ENCODE data around the gene MT2A.
"Not testable (repeated sequence)": the region's sequence is repeated elsewhere in the genome, so short reads cannot be mapped to it uniquely, and the experiment has no call there.

Gene MT2A

DNA sequence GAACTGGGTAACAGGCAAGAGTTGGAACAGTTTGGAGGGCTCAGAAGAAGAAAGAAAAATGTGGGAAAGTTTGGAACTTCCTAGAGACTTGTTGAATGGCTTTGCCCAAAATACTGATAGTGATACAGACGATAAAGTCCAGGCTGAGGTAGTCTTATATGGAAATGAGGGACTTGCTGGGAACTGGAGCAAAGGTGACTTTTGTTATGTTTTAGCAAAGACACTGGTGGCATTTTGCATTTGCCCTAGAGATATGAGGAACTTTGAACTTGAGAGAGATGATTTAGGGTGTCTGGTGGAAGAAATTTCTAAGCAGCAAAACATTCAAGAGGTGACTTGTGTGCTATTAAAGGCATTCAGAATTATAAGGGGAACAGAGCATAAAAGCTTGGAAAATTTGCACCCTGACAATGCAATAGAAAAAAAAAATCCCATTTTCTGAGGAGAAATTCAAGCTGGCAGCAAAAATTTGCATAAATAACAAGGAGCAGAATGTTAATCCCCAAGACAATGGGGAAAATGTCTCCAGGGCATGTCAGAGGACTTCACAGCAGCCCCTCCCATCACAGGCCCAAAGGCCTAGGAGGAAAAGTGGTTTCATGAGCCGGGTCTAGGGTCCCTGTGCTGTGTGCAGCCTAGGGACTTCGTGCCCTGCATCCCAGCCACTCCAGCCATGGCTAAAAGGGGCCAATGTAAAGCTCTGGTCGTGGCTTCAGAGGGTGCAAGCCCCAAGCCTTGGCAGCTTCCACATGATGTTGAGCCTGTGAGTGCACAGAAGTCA lies 13.5 kb downstream of the MT2A start:
- DNase-seq (ENCODE audit: low read depth in 2 of 2) = not testable (repeated sequence)

DNA sequence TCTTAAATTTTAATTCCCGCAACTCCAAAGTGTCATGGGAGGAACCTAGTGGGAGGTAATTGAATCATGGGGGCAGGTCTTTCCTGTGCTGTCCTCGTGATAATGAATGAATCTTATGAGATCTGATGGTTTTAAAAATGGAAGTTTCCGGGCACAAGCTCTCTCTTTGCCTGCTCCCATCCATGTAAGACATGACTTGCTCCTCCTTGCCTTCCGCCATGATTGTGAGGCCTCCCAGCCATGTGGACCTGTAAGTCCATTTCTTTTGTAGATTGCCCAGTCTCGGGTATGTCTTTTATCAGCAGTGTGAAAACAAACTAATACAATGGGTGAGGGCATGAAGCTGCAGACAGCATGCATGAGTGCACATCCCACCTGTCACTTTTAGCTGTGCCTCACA lies 14.8 kb downstream of the MT2A start:
- not testable (repeated sequence) for DNase-seq (ENCODE audit: low read depth in 2 of 2)

DNA sequence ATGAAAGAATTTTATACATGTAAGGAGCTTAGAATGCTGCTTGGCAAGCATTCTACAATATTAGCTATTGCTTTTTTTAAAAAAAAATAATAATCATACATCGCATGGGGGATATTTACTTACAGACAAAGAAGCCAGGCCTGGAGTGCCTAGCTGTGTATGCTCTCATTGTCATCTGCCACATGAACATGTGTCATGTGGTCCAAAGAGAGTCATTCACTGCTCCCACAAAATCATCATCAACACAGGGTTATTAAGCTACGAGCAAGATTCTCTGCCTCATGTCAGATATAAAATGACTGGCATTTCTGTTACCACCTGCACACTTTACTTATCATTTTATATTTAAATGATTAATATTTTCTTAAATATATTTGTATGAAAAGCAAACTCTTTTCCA lies 15.3 kb downstream of the MT2A start:
- DNase-seq (ENCODE audit: low read depth in 2 of 2) = no peak

DNA sequence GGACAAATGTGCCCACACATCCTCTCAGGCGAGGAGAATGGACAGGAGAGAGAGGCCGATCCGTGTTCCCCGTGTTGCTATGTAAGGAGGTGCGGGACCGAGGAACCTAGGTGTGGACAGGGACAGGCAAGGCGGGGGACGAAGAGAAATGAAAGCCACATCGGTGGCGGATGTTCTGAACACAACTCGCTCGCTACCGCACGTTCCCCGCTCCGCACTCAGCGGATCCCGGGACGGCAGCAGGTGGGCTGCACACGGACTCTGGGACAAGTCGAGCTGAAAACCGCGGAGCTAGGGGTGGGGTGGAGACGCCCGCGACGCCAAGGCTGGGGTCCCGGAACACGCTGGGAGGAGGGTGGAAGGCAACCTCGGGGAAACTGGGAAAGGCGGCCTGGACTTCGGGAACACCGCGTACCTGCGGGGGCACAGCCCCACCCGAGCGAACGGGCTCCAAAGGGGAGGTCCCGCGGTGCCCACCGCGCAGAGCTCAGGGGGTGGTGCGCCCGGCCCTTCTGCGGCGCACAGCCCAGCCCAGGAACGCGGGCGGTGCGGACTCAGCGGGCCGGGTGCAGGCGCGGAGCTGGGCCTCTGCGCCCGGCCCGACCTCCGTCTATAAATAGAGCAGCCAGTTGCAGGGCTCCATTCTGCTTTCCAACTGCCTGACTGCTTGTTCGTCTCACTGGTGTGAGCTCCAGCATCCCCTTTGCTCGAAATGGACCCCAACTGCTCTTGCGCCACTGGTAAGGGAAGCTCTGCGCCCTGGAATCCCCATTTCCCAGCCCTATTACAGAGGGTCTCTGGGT lies 17.0 kb downstream of the MT2A start, which contains the start of gene MT1E:
TSS of gene MT1E (plus strand) at position 642 of the 803 bp plus-strand sequence. CDS start at position 713, 71 bp downstream.
- peak; percentile 52 to 59 for DNase-seq (ENCODE audit: low read depth in 2 of 2)

DNA sequence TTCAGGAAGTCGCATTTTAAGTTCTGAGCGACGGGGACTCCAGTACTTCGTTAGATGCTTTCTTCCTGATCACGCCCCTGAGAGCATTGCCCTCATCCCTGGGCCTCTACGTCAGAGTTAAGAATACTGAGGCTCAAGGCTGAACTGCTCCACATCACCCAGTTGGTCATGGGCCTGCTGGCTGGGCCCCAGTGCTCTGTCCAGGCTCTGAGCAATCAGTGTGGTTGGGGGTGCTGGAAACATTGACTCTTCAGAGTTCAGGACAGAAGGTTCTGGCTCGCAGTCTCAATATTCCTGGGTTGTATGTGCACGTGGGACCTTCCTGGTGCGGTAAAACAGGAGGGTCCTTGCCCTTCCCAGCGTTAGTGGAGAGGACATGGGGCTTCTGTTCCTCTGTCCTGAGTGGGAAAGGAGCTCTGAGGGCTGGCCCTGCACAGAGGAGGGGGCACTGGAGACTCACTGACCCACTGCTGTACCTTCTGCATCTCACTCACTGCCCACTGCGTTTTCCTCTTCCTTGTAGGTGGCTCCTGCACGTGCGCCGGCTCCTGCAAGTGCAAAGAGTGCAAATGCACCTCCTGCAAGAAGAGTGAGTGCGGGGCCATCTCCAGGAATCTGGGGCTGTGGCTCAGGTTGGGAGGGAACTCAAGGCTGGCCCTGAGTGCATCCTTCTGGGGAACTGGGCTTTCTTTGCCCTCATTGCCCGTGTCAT lies 17.7 kb downstream of the MT2A start:
- DNase-seq (ENCODE audit: low read depth in 2 of 2) = no peak

DNA sequence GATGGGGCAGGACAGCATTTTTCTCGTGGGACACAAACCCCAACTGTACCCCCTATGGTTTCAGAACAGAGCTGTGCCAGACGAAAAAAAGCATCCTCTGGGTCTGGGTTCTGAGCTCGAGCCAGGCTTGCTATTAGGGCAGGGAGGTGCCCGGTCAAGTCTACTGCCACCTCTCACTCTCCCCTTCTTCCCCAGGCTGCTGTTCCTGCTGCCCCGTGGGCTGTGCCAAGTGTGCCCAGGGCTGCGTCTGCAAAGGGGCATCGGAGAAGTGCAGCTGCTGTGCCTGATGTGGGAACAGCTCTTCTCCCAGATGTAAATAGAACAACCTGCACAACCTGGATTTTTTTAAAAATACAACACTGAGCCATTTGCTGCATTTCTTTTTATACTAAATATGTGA lies 18.3 kb downstream of the MT2A start:
- no peak for DNase-seq (ENCODE audit: low read depth in 2 of 2)

DNA sequence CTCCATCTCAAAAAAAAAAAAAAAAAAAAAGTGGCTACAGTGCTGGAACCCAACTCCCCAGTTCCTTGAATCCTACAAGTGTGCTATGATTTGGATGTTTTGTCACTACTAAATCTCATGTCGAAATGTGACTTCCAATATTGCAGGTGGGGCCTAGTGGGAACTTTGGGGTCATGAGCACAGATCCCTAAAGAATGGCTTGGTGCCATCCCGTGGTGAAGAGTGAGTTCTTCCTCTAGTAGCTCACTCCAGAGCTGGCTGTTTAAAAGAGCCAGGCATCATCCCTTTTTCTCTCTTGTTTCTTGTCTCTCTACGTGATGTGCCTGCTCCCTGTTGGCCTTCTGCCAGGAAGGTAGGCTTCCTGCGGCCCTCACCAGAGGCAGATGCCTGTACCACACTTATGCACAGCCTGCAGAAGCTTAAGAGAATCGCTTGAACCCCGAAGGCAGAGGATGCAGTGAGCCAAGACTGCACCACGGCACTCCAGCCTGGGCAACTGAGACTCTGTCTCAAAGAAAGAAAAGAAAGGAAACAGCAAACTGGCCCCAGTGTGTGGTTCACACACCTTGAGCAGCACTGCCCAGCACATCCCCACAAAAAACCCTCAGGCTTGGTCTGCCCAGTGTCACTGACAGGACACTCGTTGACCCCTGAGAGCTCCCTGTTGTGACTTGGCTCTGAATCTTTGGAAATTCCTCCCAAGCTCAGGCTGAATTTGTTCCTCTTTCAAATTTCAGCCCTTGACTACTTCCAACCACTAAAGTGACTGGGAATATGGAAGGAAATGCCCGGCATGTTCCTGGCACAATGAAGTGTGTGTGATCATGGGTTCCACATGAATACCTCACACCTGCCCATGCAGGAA lies 20.3 kb downstream of the MT2A start:
- DNase-seq (ENCODE audit: low read depth in 2 of 2) = no peak

DNA sequence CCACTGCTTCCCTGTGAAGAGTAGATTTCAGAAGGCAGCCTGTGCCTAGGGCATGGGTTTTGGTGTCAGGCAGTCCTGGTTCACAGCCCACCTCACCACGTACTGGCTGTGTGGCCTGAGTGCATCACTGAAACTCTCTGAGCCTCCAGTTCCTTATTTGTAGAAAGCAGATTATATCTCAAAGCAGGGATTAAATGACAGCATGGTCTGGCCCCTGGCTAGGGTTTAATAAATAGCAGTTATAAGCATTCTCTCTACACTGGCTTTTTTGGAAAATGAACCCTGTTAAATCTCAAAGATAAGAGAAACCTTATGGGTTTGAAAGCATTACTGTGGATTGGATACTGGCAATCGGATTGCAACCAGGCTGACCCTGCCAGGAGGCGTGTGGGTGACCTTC lies 21.1 kb downstream of the MT2A start:
- DNase-seq (ENCODE audit: low read depth in 2 of 2) = no peak

DNA sequence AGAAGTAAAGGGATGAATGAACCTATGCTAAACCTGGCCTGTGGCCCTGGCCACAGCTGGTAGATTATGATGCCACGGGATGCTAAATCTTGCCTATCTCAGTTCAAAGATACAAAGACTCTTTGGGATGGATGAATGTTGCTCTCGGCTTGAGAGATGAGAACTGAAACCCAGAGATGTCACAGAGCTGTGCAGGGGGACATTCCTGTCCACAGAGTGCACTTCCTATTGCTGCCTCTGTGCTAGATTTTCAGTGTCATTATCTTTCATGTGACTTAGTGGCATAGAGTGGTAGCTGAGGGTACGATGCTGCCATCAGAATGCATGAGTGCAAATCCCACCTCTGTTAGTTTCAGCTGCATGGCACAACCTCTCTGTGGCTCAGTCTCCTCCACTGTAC lies 21.8 kb downstream of the MT2A start:
- no peak for DNase-seq (ENCODE audit: low read depth in 2 of 2)

DNA sequence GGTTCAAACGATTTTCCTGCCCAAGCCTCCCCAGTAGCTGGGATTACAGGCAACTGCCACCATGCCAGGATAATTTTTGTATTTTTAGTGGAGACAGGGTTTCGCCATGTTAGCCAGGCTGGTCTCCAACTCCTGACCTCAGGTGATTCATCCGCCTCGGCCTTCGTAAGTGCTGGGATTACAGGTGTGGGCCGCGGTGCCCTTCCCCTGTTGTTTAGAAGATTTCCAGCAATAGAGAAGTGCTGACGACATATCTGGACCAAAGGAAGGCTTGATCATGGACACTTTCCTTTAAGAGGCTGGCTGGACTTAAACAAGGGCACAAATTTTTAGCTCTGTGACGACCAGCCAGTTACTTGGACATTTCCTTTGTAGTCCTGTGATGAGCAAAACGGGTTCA lies 22.8 kb downstream of the MT2A start:
- no peak for DNase-seq (ENCODE audit: low read depth in 2 of 2)

DNA sequence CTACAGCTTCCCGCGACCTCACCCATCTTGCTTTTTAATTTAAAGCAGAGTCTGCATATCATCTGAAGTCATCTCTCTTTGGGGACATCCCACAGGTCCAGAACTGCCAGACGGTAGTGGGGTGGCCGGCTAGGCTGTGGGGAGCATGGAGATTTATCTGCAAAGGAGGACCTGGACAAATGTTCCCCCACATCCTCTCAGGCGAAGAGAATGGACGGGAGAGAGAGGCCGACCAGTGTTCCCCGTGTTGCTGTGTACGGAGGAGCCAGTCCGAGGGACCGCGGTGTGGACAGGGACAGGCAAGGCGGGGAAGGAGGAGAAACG lies 23.4 kb downstream of the MT2A start:
- no peak for DNase-seq (ENCODE audit: low read depth in 2 of 2)

DNA sequence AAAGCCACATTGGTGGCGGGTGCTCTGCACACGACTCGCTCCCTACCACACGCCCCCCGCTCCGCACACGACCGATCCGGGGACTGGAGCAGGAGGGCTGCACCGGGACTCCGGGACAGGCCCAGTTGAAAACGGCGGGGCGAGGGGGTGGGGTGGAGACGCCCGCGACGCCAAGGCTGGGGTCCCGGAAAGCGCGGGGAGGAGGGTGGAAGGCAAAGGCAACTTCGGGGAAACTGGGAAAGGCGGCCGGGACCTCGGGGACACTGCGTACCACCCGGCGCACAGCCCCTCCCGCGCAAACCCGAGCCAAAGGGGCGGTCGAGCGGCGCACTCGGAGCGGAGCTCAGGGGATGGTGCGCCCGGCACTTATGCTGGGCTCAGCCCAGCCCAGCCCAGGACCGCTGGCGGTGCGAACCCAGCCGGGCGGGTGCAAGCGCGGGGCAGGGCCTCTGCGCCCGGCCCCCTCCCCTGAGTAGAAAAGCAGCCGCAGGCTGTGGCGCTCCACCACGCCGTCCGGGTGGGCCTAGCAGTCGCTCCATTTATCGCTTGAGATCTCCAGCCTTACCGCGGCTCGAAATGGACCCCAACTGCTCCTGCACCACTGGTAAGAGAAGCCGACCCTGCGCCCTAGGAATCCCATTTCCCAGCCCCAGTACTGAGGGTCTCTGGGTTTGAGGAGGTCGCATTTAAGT lies 23.9 kb downstream of the MT2A start, which contains the start of gene MT1M:
TSS of gene MT1M (plus strand) at position 504 of the 692 bp plus-strand sequence. CDS start at position 577, 73 bp downstream.
- DNase-seq (ENCODE audit: low read depth in 2 of 2) = no peak

DNA sequence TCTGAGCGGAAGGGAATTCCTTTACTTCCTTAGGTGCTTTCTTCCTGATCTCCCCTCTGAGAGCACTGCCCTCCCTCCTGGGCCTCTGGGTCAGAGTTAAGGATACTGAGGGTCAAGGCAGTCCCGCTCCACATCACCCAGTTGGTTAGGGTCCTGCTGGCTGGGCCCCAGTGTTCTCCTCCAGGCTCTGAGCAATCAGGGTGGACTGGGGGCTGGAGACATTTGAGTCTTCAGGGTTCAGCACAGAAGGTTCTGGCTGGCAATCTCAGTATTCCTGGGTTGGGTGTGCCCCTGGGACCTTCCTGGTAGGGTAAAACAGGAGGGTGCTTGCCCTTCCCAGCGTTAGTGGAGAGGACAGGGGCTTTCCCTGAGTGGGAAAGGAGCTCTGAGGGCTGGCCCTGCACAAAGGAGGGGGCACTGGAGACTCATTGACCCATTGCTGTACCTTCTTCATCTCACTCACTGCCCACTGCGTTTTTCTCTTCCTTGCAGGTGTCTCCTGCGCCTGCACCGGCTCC lies 24.5 kb downstream of the MT2A start:
- no peak for DNase-seq (ENCODE audit: low read depth in 2 of 2)

DNA sequence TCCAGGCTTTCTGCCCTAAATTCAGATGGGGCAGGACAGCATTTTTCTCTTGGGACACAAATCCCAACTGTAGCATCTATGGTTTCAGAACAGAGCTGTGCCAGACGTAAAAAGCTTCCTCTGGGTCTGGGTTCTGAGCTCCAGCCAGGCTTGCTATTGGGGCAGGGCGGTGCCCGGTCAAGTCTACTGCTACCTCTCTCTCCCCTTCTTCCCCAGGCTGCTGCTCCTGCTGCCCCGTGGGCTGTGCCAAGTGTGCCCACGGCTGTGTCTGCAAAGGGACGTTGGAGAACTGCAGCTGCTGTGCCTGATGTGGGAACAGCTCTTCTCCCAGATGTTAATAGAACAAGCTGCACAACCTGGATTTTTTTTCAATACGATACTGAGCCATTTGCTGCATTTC lies 25.2 kb downstream of the MT2A start:
- no peak for DNase-seq (ENCODE audit: low read depth in 2 of 2)

DNA sequence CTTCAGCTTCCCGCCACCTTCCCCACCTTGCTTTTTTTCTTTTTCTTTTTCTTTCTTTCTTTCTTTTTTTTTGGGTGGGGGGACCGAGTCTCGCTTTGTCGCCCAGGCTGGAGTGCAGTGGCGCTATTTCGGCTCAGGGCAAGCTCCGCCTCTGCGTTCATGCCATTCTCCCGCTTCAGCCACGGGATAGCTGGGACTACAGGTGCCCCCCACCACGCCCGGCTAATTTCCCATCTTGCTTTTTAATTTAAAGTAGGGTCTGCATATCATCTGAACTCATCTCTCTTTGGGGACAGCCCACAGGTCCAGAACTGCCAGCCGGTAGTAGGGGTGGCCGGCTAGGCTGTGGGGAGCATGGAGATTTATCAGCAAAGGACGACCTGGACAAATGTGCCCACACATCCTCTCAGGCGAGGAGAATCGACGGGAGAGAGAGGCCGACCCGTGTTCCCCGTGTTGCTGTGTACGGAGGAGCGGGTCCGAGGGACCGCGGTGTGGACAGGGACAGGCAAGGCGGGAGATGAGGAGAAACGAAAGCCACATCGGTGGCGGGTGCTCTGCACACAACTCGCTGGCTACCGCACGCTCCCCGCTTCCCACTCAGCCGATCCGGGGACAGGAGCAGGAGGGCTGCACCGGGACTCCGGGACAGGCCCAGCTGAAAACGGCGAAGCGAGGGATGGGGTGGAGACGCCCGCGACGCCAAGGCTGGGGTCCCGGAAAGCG lies 26.5 kb downstream of the MT2A start:
- DNase-seq (ENCODE audit: low read depth in 2 of 2) = no peak

DNA sequence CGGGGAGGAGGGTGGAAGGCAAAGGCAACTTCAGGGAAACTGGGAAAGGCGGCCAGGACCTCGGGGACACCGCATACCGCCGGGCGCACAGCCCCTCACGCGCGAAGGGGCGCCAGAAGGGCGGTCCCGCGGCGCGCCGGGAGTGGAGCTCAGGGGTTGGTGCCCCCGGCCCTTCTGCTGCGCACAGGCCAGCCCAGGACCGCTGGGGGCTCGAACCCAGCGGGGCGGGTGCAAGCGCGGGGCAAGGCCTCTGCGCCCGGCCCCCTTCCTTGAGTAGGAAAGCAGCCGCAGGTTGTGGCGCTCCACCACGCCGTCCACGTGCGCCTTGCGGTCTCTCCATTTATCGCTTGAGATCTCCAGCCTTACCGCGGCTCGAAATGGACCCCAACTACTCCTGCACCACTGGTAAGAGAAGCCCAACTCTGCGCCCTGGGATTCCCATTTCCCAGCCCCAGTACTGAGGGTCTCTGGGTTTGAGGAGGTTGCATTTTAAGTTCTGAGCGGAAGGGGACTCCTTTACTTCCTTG lies 27.1 kb downstream of the MT2A start:
- no peak for DNase-seq (ENCODE audit: low read depth in 2 of 2)

DNA sequence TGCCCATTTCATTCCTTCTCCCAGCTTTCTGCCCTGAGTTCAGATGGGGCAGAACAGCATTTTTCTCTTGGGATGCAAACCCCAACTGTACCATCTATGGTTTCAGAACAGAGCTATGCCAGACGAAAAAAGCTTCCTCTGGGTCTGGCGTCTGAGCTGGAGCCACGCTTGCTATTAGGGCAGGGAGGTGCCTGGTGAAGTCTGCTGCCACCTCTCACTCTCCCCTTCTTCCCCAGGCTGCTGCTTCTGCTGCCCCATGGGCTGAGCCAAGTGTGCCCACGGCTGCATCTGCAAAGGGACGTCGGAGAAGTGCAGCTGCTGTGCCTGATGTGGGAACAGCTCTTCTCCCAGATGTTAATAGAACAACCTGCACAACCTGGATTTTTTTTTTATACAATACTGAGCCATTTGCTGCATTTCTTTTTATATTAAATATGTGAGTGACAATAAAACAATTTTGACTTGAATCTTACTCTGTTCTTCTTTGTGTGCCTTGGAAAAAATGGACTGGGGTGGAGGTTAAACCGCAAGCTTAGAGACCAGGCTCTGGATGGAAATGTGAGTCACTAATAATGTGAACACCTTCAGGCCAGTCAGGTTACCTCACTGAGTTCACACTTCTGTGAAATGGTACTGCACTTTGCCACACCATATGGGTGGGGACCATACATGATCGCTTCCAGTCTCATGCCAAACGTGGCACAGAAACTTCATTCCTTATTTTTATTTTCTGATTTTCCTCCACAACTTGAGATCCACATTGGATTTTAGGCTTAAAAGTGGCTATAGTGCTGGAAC lies 28.4 kb downstream of the MT2A start:
- no peak for DNase-seq (ENCODE audit: low read depth in 2 of 2)

DNA sequence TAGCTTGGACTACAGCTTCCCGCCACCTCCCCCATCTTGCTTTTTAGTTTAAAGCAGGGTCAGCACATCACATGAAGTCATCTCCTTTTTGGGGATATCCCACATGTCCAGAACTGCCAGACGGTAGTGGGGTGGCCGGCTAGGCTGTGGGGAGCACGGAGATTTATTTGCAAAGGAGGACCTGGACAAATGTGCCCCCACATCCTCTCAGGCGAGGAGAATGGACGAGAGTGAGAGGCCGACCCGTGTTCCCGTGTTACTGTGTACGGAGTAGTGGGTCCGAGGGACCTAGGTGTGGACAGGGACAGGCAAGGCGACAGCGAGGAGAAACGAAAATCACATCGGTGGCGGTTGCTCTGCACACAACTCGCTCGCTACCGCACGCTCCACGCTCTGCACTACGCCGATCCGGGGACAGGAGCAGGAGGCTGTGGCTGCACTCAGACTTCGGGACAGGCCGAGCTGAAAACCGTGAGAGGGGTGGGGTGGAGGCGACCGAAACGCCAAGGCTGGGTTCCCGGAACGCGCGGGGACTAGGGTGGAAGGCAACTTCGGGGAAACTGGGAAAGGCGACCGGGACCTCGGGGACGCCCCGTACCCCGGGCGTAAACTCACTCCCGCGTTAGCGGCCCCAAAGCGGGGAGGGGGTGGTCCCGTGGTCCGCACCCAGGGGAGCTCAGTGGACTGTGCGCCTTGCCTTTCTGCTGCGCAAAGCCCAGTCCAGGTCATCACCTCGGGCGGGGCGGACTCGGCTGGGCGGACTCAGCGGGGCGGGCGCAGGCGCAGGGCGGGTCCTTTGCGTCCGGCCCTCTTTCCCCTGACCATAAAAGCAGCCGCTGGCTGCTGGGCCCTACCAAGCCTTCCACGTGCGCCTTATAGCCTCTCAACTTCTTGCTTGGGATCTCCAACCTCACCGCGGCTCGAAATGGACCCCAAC lies 29.7 kb downstream of the MT2A start, which contains the start of gene MT1A:
TSS of gene MT1A (plus strand) at position 853 of the 937 bp plus-strand sequence. CDS start at position 926, 73 bp downstream.
- DNase-seq (ENCODE audit: low read depth in 2 of 2) = no peak
